H1 (cell line): ENCODE measurements around the gene CBLB. TPM values are rescaled to one million over a fixed set of nuclear protein-coding genes. Genes with fewer than 3 reads are reported as not detected.

Experiments
- CTCF ChIA-PET: fragments of 300-600 bp; sonication (Branson Sonifier 250); formaldehyde crosslinking; loops from one replicate; lab custom pipeline; 2021; ENCODE audit not compliant: partially characterized antibody; lab: Charles Lee
- POLR2A ChIA-PET: fragments of 300-600 bp; sonication (Branson Sonifier 250); formaldehyde crosslinking; loops from one replicate; lab custom pipeline; 2021; ENCODE audit warnings: inconsistent platforms; ENCODE audit not compliant: partially characterized antibody; lab: Charles Lee
- DNase-seq, 2 experiments: peaks; one replicate each; pipeline versions ENCODE4 v3.0.0 to v3.0.0-alpha.2; 2010 to 2022; ENCODE audit warnings: low spot score in 2 of 2, low read depth in 1 of 2, mixed read lengths in 1 of 2
- FAIRE-seq: peaks from 2 replicates; lab custom pipeline; 2011; peaks lifted over from hg19 to GRCh38; lab: Jason Lieb, UNC
- H2AFZ ChIP-seq: 2 replicates; pipeline ENCODE4 v1.8.1; 2012; ENCODE audit warnings: low read length, inconsistent platforms
- H2AK5ac ChIP-seq: 2 replicates; pipeline ENCODE4 v1.6.1; 2013; ENCODE audit warnings: low read depth, low read length
- H2BK120ac ChIP-seq: replicated peaks from 2 replicates; pipeline ENCODE3; 2013; ENCODE audit warnings: low read depth, low read length, inconsistent platforms
- H2BK12ac ChIP-seq: 2 replicates; pipeline ENCODE4 v1.6.1; 2013; ENCODE audit warnings: low read depth, low read length
- H2BK15ac ChIP-seq: 2 replicates; pipeline ENCODE4 v1.6.1; 2013; ENCODE audit warnings: low read length
- H2BK20ac ChIP-seq: 2 replicates; pipeline ENCODE4 v1.6.1; 2013; ENCODE audit warnings: low read length
- H2BK5ac ChIP-seq: 2 replicates; pipeline ENCODE4 v1.6.1; 2013; ENCODE audit warnings: low read depth, low read length
- H3K14ac ChIP-seq: 2 replicates; pipeline ENCODE4 v1.6.1; 2013; ENCODE audit warnings: inconsistent platforms; ENCODE audit not compliant: insufficient read length
- H3K18ac ChIP-seq: 2 replicates; pipeline ENCODE4 v1.6.1; 2013; ENCODE audit warnings: low read length; ENCODE audit errors: extremely low read depth
- H3K23ac ChIP-seq: 2 replicates; pipeline ENCODE4 v1.6.1; 2013; ENCODE audit warnings: inconsistent platforms; ENCODE audit not compliant: insufficient read length
- H3K23me2 ChIP-seq: 2 replicates; pipeline ENCODE4 v1.6.1; 2013; ENCODE audit warnings: low read depth, low read length
- H3K27ac ChIP-seq: 2 replicates; pipeline ENCODE4 v1.6.1; 2011; ENCODE audit warnings: low read depth, low read length, inconsistent platforms
- H3K27me3 ChIP-seq, 4 experiments: replicated peaks in 1 of 4; 1 replicate in 1 of 4; 2 replicates in 3 of 4; pipeline versions ENCODE4 v1.6.1 to v1.8.1; 2011 to 2013; ENCODE audit warnings: low read length in 3 of 4, mild to moderate bottlenecking in 3 of 4, inconsistent platforms in 2 of 4, mixed read lengths in 2 of 4, moderate library complexity in 1 of 4; ENCODE audit not compliant: control insufficient read depth in 3 of 4, insufficient read depth in 3 of 4; ENCODE audit errors: extremely low read depth in 1 of 4
- H3K36me3 ChIP-seq, 4 experiments: 2 replicates each; pipeline versions ENCODE4 v1.6.1 to v1.8.1; 2011 to 2013; ENCODE audit warnings: mild to moderate bottlenecking in 4 of 4, low read length in 3 of 4, moderate library complexity in 2 of 4, control low read depth in 1 of 4, inconsistent platforms in 1 of 4; ENCODE audit not compliant: insufficient read depth in 4 of 4, control insufficient read depth in 2 of 4
- H3K4ac ChIP-seq: replicated peaks from 2 replicates; pipeline ENCODE3; 2013; ENCODE audit warnings: low read length, low read depth, mixed read lengths, inconsistent platforms; ENCODE audit not compliant: insufficient read length
- H3K4me1 ChIP-seq, 4 experiments: replicated peaks in 1 of 4; 1 replicate in 1 of 4; 2 replicates in 3 of 4; pipeline versions ENCODE4 v1.6.1 to v1.8.1; 2011 to 2013; ENCODE audit warnings: low read length in 3 of 4, inconsistent platforms in 2 of 4, mixed read lengths in 1 of 4; ENCODE audit not compliant: insufficient read depth in 4 of 4, control insufficient read depth in 3 of 4
- H3K4me2 ChIP-seq, 2 experiments: 2 replicates each; pipeline versions ENCODE4 v1.6.1 to v1.8.1; 2011 to 2013; ENCODE audit warnings: low read depth in 2 of 2, low read length in 2 of 2, control low read depth in 1 of 2, inconsistent platforms in 1 of 2, mild to moderate bottlenecking in 1 of 2; ENCODE audit not compliant: insufficient read depth in 1 of 2
- H3K4me3 ChIP-seq, 4 experiments: fragments of 200-600, 300-600 bp in 1 of 4; sonication (generic), shearing (Covaris generic), sonication (Bioruptor Twin) in 1 of 4; 2 replicates each; pipeline versions ENCODE4 v1.5.1 to v1.8.1; 2011 to 2016; ENCODE audit warnings: low read length in 4 of 4, low read depth in 3 of 4, control low read depth in 2 of 4, inconsistent platforms in 2 of 4, mild to moderate bottlenecking in 2 of 4, mixed read lengths in 1 of 4, moderate library complexity in 1 of 4; ENCODE audit not compliant: insufficient read depth in 2 of 4; ENCODE audit errors: extremely low read depth in 1 of 4
- H3K56ac ChIP-seq: replicated peaks from 2 replicates; pipeline ENCODE3; 2013; ENCODE audit warnings: low read depth, mild to moderate bottlenecking, mixed read lengths, low read length, inconsistent platforms; ENCODE audit not compliant: insufficient read length
- H3K79me1 ChIP-seq: 2 replicates; pipeline ENCODE4 v1.6.1; 2013; ENCODE audit warnings: low read depth, low read length, control low read depth
- H3K79me2 ChIP-seq, 2 experiments: 2 replicates each; pipeline versions ENCODE4 v1.6.1 to v1.8.1; 2012 to 2013; ENCODE audit warnings: low read length in 2 of 2, mild to moderate bottlenecking in 2 of 2, inconsistent platforms in 1 of 2; ENCODE audit not compliant: insufficient read depth in 2 of 2, control insufficient read depth in 1 of 2
- H3K9ac ChIP-seq, 4 experiments: replicated peaks in 1 of 4; 1 replicate in 1 of 4; 2 replicates in 3 of 4; pipeline versions ENCODE4 v1.6.1 to v1.8.1; 2011 to 2013; ENCODE audit warnings: low read depth in 3 of 4, low read length in 3 of 4, control low read depth in 2 of 4, mild to moderate bottlenecking in 2 of 4, moderate library complexity in 2 of 4, inconsistent platforms in 1 of 4; ENCODE audit errors: extremely low read depth in 1 of 4
- H3K9me3 ChIP-seq, 2 experiments: 2 replicates each; pipeline versions ENCODE4 v1.6.1 to v1.8.1; 2012 to 2013; ENCODE audit warnings: mild to moderate bottlenecking in 2 of 2, moderate library complexity in 2 of 2, control low read depth in 1 of 2, inconsistent platforms in 1 of 2, low read depth in 1 of 2, low read length in 1 of 2, mixed read lengths in 1 of 2; ENCODE audit not compliant: insufficient read depth in 2 of 2
- H4K20me1 ChIP-seq, 2 experiments: replicated peaks in 1 of 2; 2 replicates each; pipeline versions ENCODE3 to v1.8.1; 2011 to 2013; ENCODE audit warnings: inconsistent platforms in 2 of 2, low read length in 2 of 2, mild to moderate bottlenecking in 1 of 2; ENCODE audit not compliant: insufficient read depth in 2 of 2, control insufficient read depth in 1 of 2
- H4K5ac ChIP-seq: 2 replicates; pipeline ENCODE4 v1.6.1; 2013; ENCODE audit warnings: low read length, low read depth, mixed read lengths, inconsistent platforms; ENCODE audit not compliant: insufficient read length
- H4K8ac ChIP-seq: 2 replicates; pipeline ENCODE4 v1.8.0; 2013; ENCODE audit warnings: mild to moderate bottlenecking, moderate library complexity, low read length, inconsistent platforms; ENCODE audit not compliant: insufficient read depth; ENCODE audit errors: extremely low read depth
- H4K91ac ChIP-seq: replicated peaks from 2 replicates; pipeline ENCODE3; 2013; ENCODE audit warnings: low read length, mixed read lengths, inconsistent platforms; ENCODE audit not compliant: insufficient read length
- ASH2L ChIP-seq: fragments of 200-600, 300-600 bp; sonication (generic); IDR thresholded peaks from one replicate; pipeline ENCODE4 v1.7.1; 2017; ENCODE audit warnings: low read length
- CHD2 ChIP-seq: IDR thresholded peaks from 2 replicates; pipeline ENCODE4 v1.6.1; 2012; ENCODE audit warnings: low read length, improper control_type of control experiment
- GABPA ChIP-seq: IDR thresholded peaks from 2 replicates; pipeline ENCODE4 v1.6.1; 2011; ENCODE audit warnings: mild to moderate bottlenecking, low read length, moderate library complexity, borderline replicate concordance; ENCODE audit not compliant: insufficient read depth
- GTF2F1 ChIP-seq: IDR thresholded peaks from 2 replicates; pipeline ENCODE4 v1.6.1; 2012; ENCODE audit warnings: low read depth, low read length, improper control_type of control experiment, borderline replicate concordance
- KDM4A ChIP-seq: IDR thresholded peaks from one replicate; pipeline ENCODE4 v1.7.1; 2012; ENCODE audit warnings: low read depth, mild to moderate bottlenecking, moderate library complexity, low read length, inconsistent platforms; ENCODE audit not compliant: severe bottlenecking
- KDM5A ChIP-seq: fragments of 200-600 bp; IDR thresholded peaks from 2 replicates; pipeline ENCODE4 v1.7.1; 2012; ENCODE audit warnings: mild to moderate bottlenecking, low read length, inconsistent platforms, mixed read lengths
- MAFK ChIP-seq: IDR thresholded peaks from 2 replicates; pipeline ENCODE4 v1.6.1; 2012; ENCODE audit warnings: low read depth, mild to moderate bottlenecking, improper control_type of control experiment, low read length
- RAD21 ChIP-seq, 2 experiments: IDR thresholded peaks in 1 of 2; conservative IDR thresholded peaks in 1 of 2; 2 replicates each; pipeline ENCODE4 v1.6.1; 2011; ENCODE audit warnings: low read depth in 2 of 2, low read length in 2 of 2, improper control_type of control experiment in 1 of 2, inconsistent platforms in 1 of 2, mild to moderate bottlenecking in 1 of 2, moderate library complexity in 1 of 2
- SIX5 ChIP-seq: IDR thresholded peaks from 2 replicates; pipeline ENCODE4 v1.6.1; 2011; ENCODE audit warnings: mild to moderate bottlenecking, low read depth, low read length
- TAF7 ChIP-seq: optimal IDR thresholded peaks from 2 replicates; pipeline ENCODE3; 2011; ENCODE audit warnings: low read depth, mild to moderate bottlenecking, inconsistent platforms, low read length, moderate library complexity, borderline replicate concordance
- TCF12 ChIP-seq: IDR thresholded peaks from 2 replicates; pipeline ENCODE4 v1.6.1; 2011; ENCODE audit warnings: low read depth, mild to moderate bottlenecking, low read length
- ZNF274 ChIP-seq: IDR thresholded peaks from 2 replicates; pipeline ENCODE4 v1.7.0; 2012; ENCODE audit warnings: low read length, borderline replicate concordance; ENCODE audit errors: extremely low read depth
- WGBS, 2 experiments: shearing (Covaris generic) in 1 of 2; methylation state at CpG; one replicate each; pipeline versions ENCODE4 v1.1.6 to v1.1.7; 2013 to 2015; ENCODE audit warnings: low lambda C conversion rate in 2 of 2, mixed read lengths in 2 of 2, inconsistent platforms in 1 of 2, low coverage in 1 of 2, missing lambda C conversion rate in 1 of 2; ENCODE audit not compliant: insufficient replicate concordance in 2 of 2, insufficient coverage in 1 of 2, insufficient read length in 1 of 2; ENCODE audit errors: extremely low coverage in 1 of 2, missing lambda C conversion rate in 1 of 2; 5-methylcytosine and 5-hydroxymethylcytosine counted together
- polyA plus RNA-seq, 7 experiments: library from polyadenylated mRNA; depleted of rRNA in 3 of 7; stranded (reverse) in 5 of 7; unstranded in 2 of 7; fragments of >200 nt in 5 of 7; fragments of 200-250 nt in 2 of 7; gene quantifications; 1 replicate in 5 of 7; 2 replicates in 1 of 7; 4 replicates in 1 of 7; pipeline versions ENCODE4 v1.2.1 to v1.2.3, GENCODE V29; 2011 to 2013; ENCODE audit warnings: missing spikeins in 2 of 7, mixed read lengths in 2 of 7
- total RNA-seq: library from RNA; stranded (reverse); fragmentation: NEBNext Ultra II Directional; extraction: Animal tissue kit (Norgen Biotek cat#: 25700); gene quantifications from 2 replicates; pipeline ENCODE4 v1.2.1, GENCODE V29; 2021

Gene CBLB
- total and polyA plus RNA-seq, 2 of the 8 experiments (the other 6 are each of a cell fraction or from before 2014, with no cell fraction given), result 14.5 to 26.0 TPM

- H3K56ac ChIP-seq, result no peak overlapping the region
- H2BK15ac ChIP-seq, result no peak overlapping the region
- no peak overlapping the region for H3K27ac ChIP-seq
- H3K9ac ChIP-seq, result no peak overlapping the region
- H3K36me3 ChIP-seq, result no peaks in the 10 kb centered on the region
- 88% methylated on average over 2 of the region's 2 CpGs; no CpG with 5 or more reads in 1 of the 2 experiments for WGBS, 2 experiments
- ChIA-PET CTCF (no interaction called here), POLR2A (no interaction called here)
- no peak overlapping the region for H3K4ac ChIP-seq
- peaks cover 3 to 5% of the 10 kb centered on the region in 2 experiments; a peak in 1 of 4 replicates for H3K9me3 ChIP-seq
- FAIRE-seq (no peak), DNase-seq (no peak)
- H3K14ac ChIP-seq, result no peak overlapping the region
- H3K4me1 ChIP-seq, result no peaks in the 10 kb centered on the region
- no peaks in the 10 kb centered on the region for H3K79me1 ChIP-seq
- no peak overlapping the region for H2AFZ ChIP-seq
- H4K8ac ChIP-seq, result no peak overlapping the region
- H4K5ac ChIP-seq, result no peak overlapping the region
- no peak overlapping the region for H3K4me3 ChIP-seq
- no peak overlapping the region for H3K18ac ChIP-seq
- no peak overlapping the region for H2AK5ac ChIP-seq
- no peak overlapping the region for H2BK120ac ChIP-seq
- no peak overlapping the region for H3K4me2 ChIP-seq
- no peaks in the 10 kb centered on the region for H3K27me3 ChIP-seq
- H3K79me2 ChIP-seq, result no peaks in the 10 kb centered on the region
- H2BK20ac ChIP-seq, result no peak overlapping the region
- no peak overlapping the region for H3K23ac ChIP-seq
- no peaks in the 10 kb centered on the region for H4K20me1 ChIP-seq
- H4K91ac ChIP-seq, result no peak overlapping the region
- no peak overlapping the region for H2BK12ac ChIP-seq
- H3K23me2 ChIP-seq, result no peaks in the 10 kb centered on the region
- H2BK5ac ChIP-seq, result no peak overlapping the region
- no peak for TF ChIP-seq CHD2
- no peak for TF ChIP-seq MAFK
- no peak for TF ChIP-seq KDM5A
- no peak for TF ChIP-seq RAD21 (IDR thresholded peaks at IDR 0.05 in 1 of 2, conservative IDR thresholded peaks at IDR 0.05 in 1 of 2; ENCODE audit: low read depth in 2 of 2, low read length in 2 of 2)
- TF ChIP-seq TCF12, result no peak
- TF ChIP-seq ZNF274, result no peak
- no peak for TF ChIP-seq GTF2F1
- TF ChIP-seq KDM4A, result no peak
- TF ChIP-seq GABPA, result no peak
- TF ChIP-seq TAF7, result no peak
- no peak for TF ChIP-seq ASH2L
- no peak for TF ChIP-seq SIX5
Observed at GRCh38 chr3:105915524-105915923, 46.7 kb upstream of the CBLB start.
